NK-92 (cell line): ENCODE results near the gene KIF4A.
"Not testable (repeated sequence)": the region's sequence is repeated elsewhere in the genome, so short reads cannot be mapped to it uniquely, and the experiment has no call there.

Experiments used
- DNase-seq: peaks from one replicate; lab custom pipeline; 2025; ENCODE audit not compliant: unreplicated experiment; lab: John Stamatoyannopoulos, UW

Gene KIF4A

GRCh38 chrX:70289793-70290770 lies at the start of gene KIF4A, which contains the start of gene PDZD11:
Gene KIF4A, plus strand, starts transcription at chrX:70290104. Its CDS starts 355 bp downstream, at chrX:70290459.
Gene PDZD11, minus strand, starts transcription at chrX:70289927. Its CDS starts 586 bp downstream, at chrX:70289341.
- DNase-seq = no peak

GRCh38 chrX:70240751-70241150 lies 49.2 kb upstream of the KIF4A start:
- no peak for DNase-seq

- DNase-seq = no peak
These were observed 48.4 kb upstream of the KIF4A start for GRCh38 chrX:70241501-70241900.

GRCh38 chrX:70243601-70244000 lies 46.3 kb upstream of the KIF4A start:
- not testable (repeated sequence) for DNase-seq

- DNase-seq = no peak
These were observed 45.0 kb upstream of the KIF4A start for GRCh38 chrX:70244881-70245280.

- no peak for DNase-seq
These were observed 42.7 kb upstream of the KIF4A start for GRCh38 chrX:70247252-70247651.

GRCh38 chrX:70252491-70252890 lies 37.4 kb upstream of the KIF4A start:
- no peak for DNase-seq

GRCh38 chrX:70253377-70254062 lies 36.4 kb upstream of the KIF4A start:
- DNase-seq = no peak

GRCh38 chrX:70254063-70254400 lies 35.9 kb upstream of the KIF4A start:
- DNase-seq = no peak

- DNase-seq = no peak
These were observed 35.0 kb upstream of the KIF4A start for GRCh38 chrX:70254909-70255308.

GRCh38 chrX:70255452-70255851 lies 34.5 kb upstream of the KIF4A start:
- no peak for DNase-seq

- no peak for DNase-seq
These were observed 32.2 kb upstream of the KIF4A start for GRCh38 chrX:70257423-70258288.

- no peak for DNase-seq
These were observed 29.8 kb upstream of the KIF4A start, which contains the start of gene P2RY4 for GRCh38 chrX:70260104-70260503. Gene P2RY4, minus strand, starts transcription at chrX:70260204. Its CDS starts 580 bp downstream, at chrX:70259624.

- no peak for DNase-seq
These were observed 26.8 kb upstream of the KIF4A start for GRCh38 chrX:70262952-70263567.

GRCh38 chrX:70264784-70265183 lies 25.1 kb upstream of the KIF4A start:
- DNase-seq = no peak

- no peak for DNase-seq
These were observed 21.9 kb upstream of the KIF4A start, which contains the start of gene ARR3 for GRCh38 chrX:70268034-70268433. Gene ARR3, plus strand, starts transcription at chrX:70268334. Its CDS starts 1,052 bp downstream, at chrX:70269386.

GRCh38 chrX:70274029-70274428 lies 15.9 kb upstream of the KIF4A start:
- not testable (repeated sequence) for DNase-seq

GRCh38 chrX:70279081-70279480 lies 10.8 kb upstream of the KIF4A start:
- DNase-seq = no peak

- DNase-seq = no peak
These were observed 9.3 kb upstream of the KIF4A start for GRCh38 chrX:70280573-70280972.

- DNase-seq = no peak
These were observed 8.0 kb upstream of the KIF4A start, which contains the start of gene RAB41 for GRCh38 chrX:70281951-70282350. Gene RAB41, plus strand, starts transcription at chrX:70282172. Its CDS starts 46 bp downstream, at chrX:70282218.
